OCI-LY7 (cell line): ENCODE measurements around the gene TLE3. TPM values are rescaled to one million over a fixed set of nuclear protein-coding genes. Genes with fewer than 3 reads are reported as not detected.

Experiments used
- BruUV-seq: library from RNA; stranded (reverse); fragments of 400-500 nt; replicated peaks from 2 replicates; lab custom pipeline; 2021; lab: Mats Ljungman, UMichigan
- CTCF ChIA-PET: fragments of 300-600 bp; sonication (Branson Sonifier 250); formaldehyde crosslinking; loops from one replicate; lab custom pipeline; 2022; ENCODE audit warnings: antibody characterized with exemption; ENCODE audit not compliant: unreplicated experiment; lab: Charles Lee
- POLR2A ChIA-PET: fragments of 300-600 bp; sonication (Branson Sonifier 250); formaldehyde crosslinking; loops from one replicate; lab custom pipeline; 2022; ENCODE audit warnings: antibody characterized with exemption; lab: Charles Lee
- DNase-seq: peaks from one replicate; pipeline ENCODE4 v3.0.0-alpha.2; 2015; ENCODE audit warnings: low spot score
- H2AFZ ChIP-seq: fragments of 200-600 bp; sonication (generic), shearing (Covaris generic); 2 replicates; pipeline ENCODE4 v1.6.1; 2014; ENCODE audit warnings: mild to moderate bottlenecking, antibody characterized with exemption, low read length, moderate library complexity
- H3K27ac ChIP-seq: fragments of 200-600 bp; sonication (generic); 2 replicates; pipeline ENCODE4 v1.5.1; 2014; ENCODE audit warnings: mixed run types, low read depth, mild to moderate bottlenecking, moderate library complexity, low read length, inconsistent platforms; ENCODE audit not compliant: poor library complexity, severe bottlenecking
- H3K36me3 ChIP-seq: fragments of 200-600 bp; sonication (generic); 2 replicates; pipeline ENCODE4 v1.6.1; 2014; ENCODE audit warnings: mild to moderate bottlenecking, antibody characterized with exemption, low read length, moderate library complexity, mixed read lengths; ENCODE audit not compliant: insufficient read depth
- H3K4me1 ChIP-seq: fragments of 200-600 bp; sonication (generic); 2 replicates; pipeline ENCODE4 v1.5.1; 2014; ENCODE audit warnings: mild to moderate bottlenecking, low read length; ENCODE audit not compliant: insufficient read depth, poor library complexity, severe bottlenecking
- H3K4me2 ChIP-seq: fragments of 200-600 bp; sonication (generic); 2 replicates; pipeline ENCODE4 v1.6.1; 2014; ENCODE audit warnings: mild to moderate bottlenecking, low read length
- H3K4me3 ChIP-seq: fragments of 200-600 bp; sonication (generic); 2 replicates; pipeline ENCODE4 v1.5.1; 2014; ENCODE audit warnings: mild to moderate bottlenecking, low read depth, low read length; ENCODE audit not compliant: poor library complexity, severe bottlenecking
- H3K79me2 ChIP-seq: fragments of 200-600 bp; sonication (generic); 2 replicates; pipeline ENCODE4 v1.6.1; 2016; ENCODE audit warnings: low read depth, mild to moderate bottlenecking, low read length, moderate library complexity, mixed read lengths; ENCODE audit not compliant: insufficient read depth
- H3K9me2 ChIP-seq: fragments of 200-600 bp; sonication (generic); 2 replicates; pipeline ENCODE4 v1.6.1; 2016; ENCODE audit warnings: mild to moderate bottlenecking, low read length, mixed read lengths; ENCODE audit not compliant: insufficient read depth
- H3K9me3 ChIP-seq: fragments of 200-600 bp; sonication (generic); 2 replicates; pipeline ENCODE4 v1.6.1; 2014; ENCODE audit warnings: mild to moderate bottlenecking, mixed run types, low read length, mixed read lengths
- H4K20me1 ChIP-seq: fragments of 200-600 bp; sonication (generic); 2 replicates; pipeline ENCODE4 v1.6.1; 2014; ENCODE audit warnings: mild to moderate bottlenecking, antibody characterized with exemption, low read length, moderate library complexity, mixed read lengths; ENCODE audit not compliant: insufficient read depth
- EZH2phosphoT487 ChIP-seq: fragments of 200-600 bp; sonication (generic); IDR thresholded peaks from 2 replicates; pipeline ENCODE4 v1.6.1; 2018; ENCODE audit warnings: low read depth, borderline replicate concordance, mild to moderate bottlenecking, mixed run types, antibody characterized with exemption, low read length, moderate library complexity, mixed read lengths
- intact Hi-C: fragments of 100-400 bp; cut with micrococcal nuclease; formaldehyde crosslinking; loops from one replicate; pipeline ENCODE4 v1.10.0; 2022; ENCODE audit not compliant: unreplicated experiment
- total RNA-seq, 2 experiments: library from RNA; depleted of rRNA in 1 of 2; stranded (reverse); fragments of >200 nt in 1 of 2; shearing (Covaris generic) in 1 of 2; gene quantifications; 2 replicates each; pipeline ENCODE4 v1.2.3, GENCODE V29; 2014 to 2022
- TF ChIP-seq, protein P1 (sequence below): fragments of 200-600 bp; sonication (generic); conservative IDR thresholded peaks from 2 replicates; pipeline ENCODE4 v1.5.1; 2014; ENCODE audit warnings: mild to moderate bottlenecking, antibody characterized with exemption, low read length, moderate library complexity, mixed read lengths

Gene TLE3
- total RNA-seq, 2 experiments from 2014 or later = 31.9 to 37.9 TPM

GRCh38 chr15:70099967-70100473, 2.3 kb upstream of the TLE3 start:
- BruUV-seq = no TSS peak
- H3K9me3 ChIP-seq = no peaks in the 10 kb centered on the region
- CTCF ChIA-PET = interaction anchor here (0.6 to 1.3 kb wide), 2 partner anchors 43 to 120 kb away, joined by 5 read pairs; no protein-coding TSS in a partner anchor
- intact Hi-C loops = loop anchor here (1.0 to 10.0 kb wide), 7 partner anchors 63 to 648 kb away; partner anchors contain the start of gene RPLP1
- H2AFZ ChIP-seq = no peak overlapping the region
- H3K4me1 ChIP-seq = peaks cover 66% of the 10 kb centered on the region
- H4K20me1 ChIP-seq = peaks cover 6% of the 10 kb centered on the region
- H3K4me3 ChIP-seq = peak overlapping the region; percentile 33
- no peak overlapping the region for H3K27ac ChIP-seq
- peak overlapping the region; percentile 64 for H3K4me2 ChIP-seq
- no peaks in the 10 kb centered on the region for H3K9me2 ChIP-seq
- POLR2A ChIA-PET = interaction anchor here (0.7 kb wide), 2 partner anchors 388 to 561 kb away, joined by 4 read pairs; no protein-coding TSS in a partner anchor
- TF ChIP-seq, protein P1, sequence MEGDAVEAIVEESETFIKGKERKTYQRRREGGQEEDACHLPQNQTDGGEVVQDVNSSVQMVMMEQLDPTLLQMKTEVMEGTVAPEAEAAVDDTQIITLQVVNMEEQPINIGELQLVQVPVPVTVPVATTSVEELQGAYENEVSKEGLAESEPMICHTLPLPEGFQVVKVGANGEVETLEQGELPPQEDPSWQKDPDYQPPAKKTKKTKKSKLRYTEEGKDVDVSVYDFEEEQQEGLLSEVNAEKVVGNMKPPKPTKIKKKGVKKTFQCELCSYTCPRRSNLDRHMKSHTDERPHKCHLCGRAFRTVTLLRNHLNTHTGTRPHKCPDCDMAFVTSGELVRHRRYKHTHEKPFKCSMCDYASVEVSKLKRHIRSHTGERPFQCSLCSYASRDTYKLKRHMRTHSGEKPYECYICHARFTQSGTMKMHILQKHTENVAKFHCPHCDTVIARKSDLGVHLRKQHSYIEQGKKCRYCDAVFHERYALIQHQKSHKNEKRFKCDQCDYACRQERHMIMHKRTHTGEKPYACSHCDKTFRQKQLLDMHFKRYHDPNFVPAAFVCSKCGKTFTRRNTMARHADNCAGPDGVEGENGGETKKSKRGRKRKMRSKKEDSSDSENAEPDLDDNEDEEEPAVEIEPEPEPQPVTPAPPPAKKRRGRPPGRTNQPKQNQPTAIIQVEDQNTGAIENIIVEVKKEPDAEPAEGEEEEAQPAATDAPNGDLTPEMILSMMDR = no peak
- TF ChIP-seq EZH2phosphoT487 = no peak
- DNase-seq = peak; percentile 36
- peaks cover 2% of the 10 kb centered on the region; the same call in 1 of the 2 replicates for H3K36me3 ChIP-seq
- H3K79me2 ChIP-seq = peaks cover 15% of the 10 kb centered on the region; the same call in 1 of the 2 replicates

DNA sequence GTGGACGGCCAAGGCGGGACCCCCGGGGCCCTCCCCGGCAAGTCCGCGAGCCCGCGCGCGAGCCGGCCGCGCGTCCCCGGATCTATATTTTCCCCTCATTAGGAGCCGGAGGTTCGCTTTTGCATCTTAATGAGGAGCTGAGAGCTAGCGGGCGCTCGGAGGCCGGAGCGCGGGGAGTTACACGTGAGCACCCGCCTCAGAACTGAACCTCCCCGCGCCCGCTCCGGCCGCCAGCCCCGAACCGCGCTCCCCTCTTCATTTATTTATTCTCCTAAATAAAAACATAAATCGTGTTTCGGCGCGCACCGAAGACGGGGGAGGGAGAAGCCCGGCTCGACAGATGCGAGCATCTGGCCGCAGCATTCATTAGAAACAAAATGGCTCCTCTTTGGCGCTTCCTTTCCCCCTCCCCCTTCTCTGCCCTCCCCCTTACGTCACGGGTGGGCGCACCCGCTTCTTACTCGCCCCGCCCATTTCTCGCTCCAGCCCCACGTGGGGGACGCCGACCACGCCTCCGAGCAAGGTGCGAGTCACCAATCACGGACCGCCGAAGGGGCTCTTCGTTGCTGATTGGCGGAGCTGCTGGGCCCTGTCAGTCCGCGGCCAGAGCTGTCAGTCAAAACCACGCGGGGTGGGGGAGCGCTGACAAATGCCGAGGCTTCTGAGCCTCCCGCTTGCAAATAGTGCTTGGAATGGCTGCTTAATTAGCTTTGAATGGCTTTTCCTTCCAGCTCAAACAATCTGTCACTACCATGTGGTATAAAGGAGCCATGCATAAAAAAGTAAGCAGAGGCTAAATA, 1.6 kb upstream of the TLE3 start:
- Histone ChIP-seq H3K36me3 (peaks cover 9% of the 10 kb centered on the region), H3K4me2 (peak overlapping the region; percentile 74), H3K27ac (peak overlapping the region; percentile 44), H3K9me3 (no peaks in the 10 kb centered on the region), H2AFZ (no peak overlapping the region), H3K4me3 (peak overlapping the region; percentile 69), H4K20me1 (peaks cover 9% of the 10 kb centered on the region), H3K79me2 (peaks cover 22% of the 10 kb centered on the region; the same call in 1 of the 2 replicates), H3K9me2 (no peaks in the 10 kb centered on the region), H3K4me1 (peaks cover 73% of the 10 kb centered on the region)
- DNase-seq = peak; percentile 100
- POLR2A ChIA-PET = interaction anchor here (0.6 to 0.7 kb wide), 3 partner anchors 70 to 562 kb away, joined by 3 to 4 read pairs (median 4); no protein-coding TSS in a partner anchor
- intact Hi-C loops = loop anchor here (1.0 to 10.0 kb wide), 7 partner anchors 62 to 647 kb away; partner anchors contain the start of gene RPLP1
- CTCF ChIA-PET = interaction anchor here (0.6 to 1.3 kb wide), 2 partner anchors 120 to 230 kb away, joined by 3 to 5 read pairs; no protein-coding TSS in a partner anchor
- no TSS peak for BruUV-seq
- TF ChIP-seq EZH2phosphoT487 = no peak
- TF ChIP-seq, protein P1 = no peak
